ENCODE measurements around the gene SH3RF1.

DNA sequence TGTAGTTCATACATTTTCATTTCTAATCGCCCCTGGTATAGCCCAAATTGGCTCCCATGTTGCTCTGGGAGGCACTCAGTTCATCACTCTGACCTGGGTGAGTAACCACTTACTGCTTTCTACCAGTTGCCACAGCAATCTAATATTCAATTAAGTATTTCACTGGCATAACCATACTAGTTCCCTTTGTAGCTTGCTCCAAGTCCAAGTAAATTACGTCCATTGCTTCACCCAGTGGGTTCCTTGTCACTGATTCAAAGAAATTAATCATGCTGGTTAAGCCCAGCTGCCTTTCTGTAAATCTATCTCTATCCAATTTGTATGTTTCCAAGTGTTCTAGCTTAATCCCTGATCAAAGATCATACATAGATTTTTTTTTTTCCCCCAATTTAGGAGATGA is 168.7 kb downstream of the SH3RF1 start:
- no peak for TF ChIP-seq POLR2A (IDR thresholded peaks at IDR 0.05; ENCODE audit: borderline replicate concordance, extremely low read depth, insufficient read depth, insufficient read length)
- no peak for TF ChIP-seq EZH2 (IDR thresholded peaks at IDR 0.05)
- TF ChIP-seq, protein P1, sequence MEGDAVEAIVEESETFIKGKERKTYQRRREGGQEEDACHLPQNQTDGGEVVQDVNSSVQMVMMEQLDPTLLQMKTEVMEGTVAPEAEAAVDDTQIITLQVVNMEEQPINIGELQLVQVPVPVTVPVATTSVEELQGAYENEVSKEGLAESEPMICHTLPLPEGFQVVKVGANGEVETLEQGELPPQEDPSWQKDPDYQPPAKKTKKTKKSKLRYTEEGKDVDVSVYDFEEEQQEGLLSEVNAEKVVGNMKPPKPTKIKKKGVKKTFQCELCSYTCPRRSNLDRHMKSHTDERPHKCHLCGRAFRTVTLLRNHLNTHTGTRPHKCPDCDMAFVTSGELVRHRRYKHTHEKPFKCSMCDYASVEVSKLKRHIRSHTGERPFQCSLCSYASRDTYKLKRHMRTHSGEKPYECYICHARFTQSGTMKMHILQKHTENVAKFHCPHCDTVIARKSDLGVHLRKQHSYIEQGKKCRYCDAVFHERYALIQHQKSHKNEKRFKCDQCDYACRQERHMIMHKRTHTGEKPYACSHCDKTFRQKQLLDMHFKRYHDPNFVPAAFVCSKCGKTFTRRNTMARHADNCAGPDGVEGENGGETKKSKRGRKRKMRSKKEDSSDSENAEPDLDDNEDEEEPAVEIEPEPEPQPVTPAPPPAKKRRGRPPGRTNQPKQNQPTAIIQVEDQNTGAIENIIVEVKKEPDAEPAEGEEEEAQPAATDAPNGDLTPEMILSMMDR (IDR thresholded peaks at IDR 0.05 in 2 of 3, conservative IDR thresholded peaks at IDR 0.05 in 1 of 3; ENCODE audit: borderline replicate concordance in 1 of 3, insufficient read depth in 1 of 3, low read depth in 2 of 3, low read length in 2 of 3), result no peak
- TF ChIP-seq ZNF274 (IDR thresholded peaks at IDR 0.05; ENCODE audit: low read depth, low read length), result no peak
- no peak for TF ChIP-seq SRF (IDR thresholded peaks at IDR 0.05; ENCODE audit: low read depth)
- TF ChIP-seq, protein P2, sequence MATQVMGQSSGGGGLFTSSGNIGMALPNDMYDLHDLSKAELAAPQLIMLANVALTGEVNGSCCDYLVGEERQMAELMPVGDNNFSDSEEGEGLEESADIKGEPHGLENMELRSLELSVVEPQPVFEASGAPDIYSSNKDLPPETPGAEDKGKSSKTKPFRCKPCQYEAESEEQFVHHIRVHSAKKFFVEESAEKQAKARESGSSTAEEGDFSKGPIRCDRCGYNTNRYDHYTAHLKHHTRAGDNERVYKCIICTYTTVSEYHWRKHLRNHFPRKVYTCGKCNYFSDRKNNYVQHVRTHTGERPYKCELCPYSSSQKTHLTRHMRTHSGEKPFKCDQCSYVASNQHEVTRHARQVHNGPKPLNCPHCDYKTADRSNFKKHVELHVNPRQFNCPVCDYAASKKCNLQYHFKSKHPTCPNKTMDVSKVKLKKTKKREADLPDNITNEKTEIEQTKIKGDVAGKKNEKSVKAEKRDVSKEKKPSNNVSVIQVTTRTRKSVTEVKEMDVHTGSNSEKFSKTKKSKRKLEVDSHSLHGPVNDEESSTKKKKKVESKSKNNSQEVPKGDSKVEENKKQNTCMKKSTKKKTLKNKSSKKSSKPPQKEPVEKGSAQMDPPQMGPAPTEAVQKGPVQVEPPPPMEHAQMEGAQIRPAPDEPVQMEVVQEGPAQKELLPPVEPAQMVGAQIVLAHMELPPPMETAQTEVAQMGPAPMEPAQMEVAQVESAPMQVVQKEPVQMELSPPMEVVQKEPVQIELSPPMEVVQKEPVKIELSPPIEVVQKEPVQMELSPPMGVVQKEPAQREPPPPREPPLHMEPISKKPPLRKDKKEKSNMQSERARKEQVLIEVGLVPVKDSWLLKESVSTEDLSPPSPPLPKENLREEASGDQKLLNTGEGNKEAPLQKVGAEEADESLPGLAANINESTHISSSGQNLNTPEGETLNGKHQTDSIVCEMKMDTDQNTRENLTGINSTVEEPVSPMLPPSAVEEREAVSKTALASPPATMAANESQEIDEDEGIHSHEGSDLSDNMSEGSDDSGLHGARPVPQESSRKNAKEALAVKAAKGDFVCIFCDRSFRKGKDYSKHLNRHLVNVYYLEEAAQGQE (IDR thresholded peaks at IDR 0.05; ENCODE audit: low read depth), result no peak
- TF ChIP-seq, protein P3, sequence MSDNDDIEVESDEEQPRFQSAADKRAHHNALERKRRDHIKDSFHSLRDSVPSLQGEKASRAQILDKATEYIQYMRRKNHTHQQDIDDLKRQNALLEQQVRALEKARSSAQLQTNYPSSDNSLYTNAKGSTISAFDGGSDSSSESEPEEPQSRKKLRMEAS (IDR thresholded peaks at IDR 0.05), result no peak
- TF ChIP-seq CBX3 (IDR thresholded peaks at IDR 0.05; ENCODE audit: low read depth), result no peak
- TF ChIP-seq, protein P4, sequence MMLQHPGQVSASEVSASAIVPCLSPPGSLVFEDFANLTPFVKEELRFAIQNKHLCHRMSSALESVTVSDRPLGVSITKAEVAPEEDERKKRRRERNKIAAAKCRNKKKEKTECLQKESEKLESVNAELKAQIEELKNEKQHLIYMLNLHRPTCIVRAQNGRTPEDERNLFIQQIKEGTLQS (IDR thresholded peaks at IDR 0.05), result no peak
- no peak for TF ChIP-seq SP1 (IDR thresholded peaks at IDR 0.05; ENCODE audit: low read depth)
- no peak for TF ChIP-seq CEBPB (IDR thresholded peaks at IDR 0.05; ENCODE audit: low read depth)
- TF ChIP-seq YY1 (IDR thresholded peaks at IDR 0.05; ENCODE audit: extremely low read depth, insufficient replicate concordance, low read depth, low read length), result no peak
- no peak for TF ChIP-seq POLR2AphosphoS5 (IDR thresholded peaks at IDR 0.05; ENCODE audit: low read depth, low read length)
